ENCODE results near the gene HOPX.

HOPX gene

DNA sequence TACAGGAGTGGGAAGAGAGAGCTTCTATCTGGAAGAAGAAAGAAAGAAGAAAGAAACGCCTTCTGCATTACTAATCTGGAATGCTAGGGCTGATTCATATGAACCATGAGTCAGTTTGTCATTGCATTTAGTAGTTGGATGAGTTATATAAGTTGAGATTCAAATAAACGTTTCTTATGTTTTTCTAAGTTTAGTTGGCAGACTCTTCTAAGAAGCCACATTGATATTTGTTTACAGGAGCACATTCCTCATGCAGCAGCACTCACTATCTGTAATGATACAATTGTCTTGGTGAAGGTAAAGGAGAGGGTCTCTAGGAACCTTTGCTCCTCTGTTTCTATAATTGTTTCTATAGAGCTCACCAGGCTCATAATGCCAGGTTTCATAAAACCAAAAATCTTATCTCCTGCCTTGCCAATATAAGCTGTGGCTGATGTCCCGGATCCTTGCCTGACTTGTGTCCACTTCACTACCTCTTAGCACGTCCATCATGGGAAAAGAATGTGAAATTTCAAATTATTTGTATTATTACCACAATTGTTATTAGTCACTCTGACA is 39.5 kb downstream of the HOPX start:
- Histone ChIP-seq H3K9me2 (replicated peaks; ENCODE audit: insufficient read depth, low read length) (no peaks in the 10 kb centered on the region), H3K4me1 (ENCODE audit: low read length) (no peaks in the 10 kb centered on the region), H3K27me3 (replicated peaks; ENCODE audit: insufficient read depth, low read length) (no peaks in the 10 kb centered on the region), H3K9me3 (replicated peaks; ENCODE audit: insufficient read depth, low read length) (no peaks in the 10 kb centered on the region), H4K20me1 (ENCODE audit: insufficient read depth, low read length) (no peaks in the 10 kb centered on the region), H3K9ac (ENCODE audit: low read length) (no peak overlapping the region), H3K4me3 (ENCODE audit: low read length) (no peak overlapping the region), H3K36me3 (replicated peaks; ENCODE audit: insufficient read depth, low read length) (no peaks in the 10 kb centered on the region), H2AFZ (ENCODE audit: low read length) (no peak overlapping the region), H3K27ac (ENCODE audit: low read length) (no peak overlapping the region), H3F3A (ENCODE audit: insufficient read depth, low read length) (no peaks in the 10 kb centered on the region), H3K79me2 (ENCODE audit: low read length) (no peaks in the 10 kb centered on the region), H3K4me2 (ENCODE audit: low read depth, low read length) (no peak overlapping the region)
- DNase-seq: no peak
- TF ChIP-seq, protein P1, sequence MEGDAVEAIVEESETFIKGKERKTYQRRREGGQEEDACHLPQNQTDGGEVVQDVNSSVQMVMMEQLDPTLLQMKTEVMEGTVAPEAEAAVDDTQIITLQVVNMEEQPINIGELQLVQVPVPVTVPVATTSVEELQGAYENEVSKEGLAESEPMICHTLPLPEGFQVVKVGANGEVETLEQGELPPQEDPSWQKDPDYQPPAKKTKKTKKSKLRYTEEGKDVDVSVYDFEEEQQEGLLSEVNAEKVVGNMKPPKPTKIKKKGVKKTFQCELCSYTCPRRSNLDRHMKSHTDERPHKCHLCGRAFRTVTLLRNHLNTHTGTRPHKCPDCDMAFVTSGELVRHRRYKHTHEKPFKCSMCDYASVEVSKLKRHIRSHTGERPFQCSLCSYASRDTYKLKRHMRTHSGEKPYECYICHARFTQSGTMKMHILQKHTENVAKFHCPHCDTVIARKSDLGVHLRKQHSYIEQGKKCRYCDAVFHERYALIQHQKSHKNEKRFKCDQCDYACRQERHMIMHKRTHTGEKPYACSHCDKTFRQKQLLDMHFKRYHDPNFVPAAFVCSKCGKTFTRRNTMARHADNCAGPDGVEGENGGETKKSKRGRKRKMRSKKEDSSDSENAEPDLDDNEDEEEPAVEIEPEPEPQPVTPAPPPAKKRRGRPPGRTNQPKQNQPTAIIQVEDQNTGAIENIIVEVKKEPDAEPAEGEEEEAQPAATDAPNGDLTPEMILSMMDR (IDR thresholded peaks at IDR 0.05; ENCODE audit: low read length): no peak
- TF ChIP-seq EZH2phosphoT487 (IDR thresholded peaks at IDR 0.05; ENCODE audit: low read length) (no peak), EZH2 (optimal IDR thresholded peaks at IDR 0.05; ENCODE audit: low read depth, low read length) (no peak)

DNA sequence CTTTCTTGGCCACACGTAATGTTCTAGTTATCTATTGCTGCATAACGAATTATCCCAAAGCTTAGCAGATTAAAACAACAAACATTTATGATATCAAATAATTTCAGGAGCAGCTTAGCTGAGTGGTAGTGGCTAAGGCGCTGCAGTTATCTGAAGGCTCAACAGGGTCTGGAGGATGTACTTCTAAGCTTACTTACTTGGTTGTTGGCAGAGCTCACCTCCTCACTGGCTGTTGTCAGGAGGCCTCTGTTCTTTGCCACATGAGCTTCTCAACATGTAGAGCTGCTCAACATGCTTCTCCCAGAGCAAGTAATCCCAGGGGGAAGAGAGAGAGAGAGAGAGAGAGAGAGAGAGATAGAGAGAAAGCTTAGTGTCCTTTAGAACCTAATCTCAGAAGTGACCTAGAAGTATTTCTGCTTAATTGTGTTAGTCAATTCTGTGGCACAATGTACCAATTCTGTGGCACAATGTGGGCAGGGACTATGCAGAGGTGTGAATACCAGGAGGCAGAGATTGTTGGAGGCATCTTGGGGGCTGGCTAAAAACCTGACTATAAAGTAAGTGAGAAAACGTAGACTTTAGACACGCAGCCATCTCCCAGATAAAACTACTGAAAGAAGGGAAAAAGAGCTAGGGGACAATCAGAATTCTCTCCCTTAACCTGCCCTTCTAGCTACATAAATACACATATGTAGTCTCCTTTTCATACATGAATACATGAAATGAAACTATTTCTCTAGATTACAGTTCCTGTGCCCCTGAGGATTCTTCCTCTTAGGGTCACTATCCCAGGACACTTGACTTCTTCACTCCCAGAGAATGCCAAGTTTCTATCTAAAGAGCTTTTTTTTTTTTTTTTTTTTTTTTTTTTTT is 40.2 kb downstream of the HOPX start:
- Histone ChIP-seq H3K27ac (ENCODE audit: low read length) (no peak overlapping the region), H3K9ac (ENCODE audit: low read length) (no peak overlapping the region), H3K9me2 (replicated peaks; ENCODE audit: insufficient read depth, low read length) (no peaks in the 10 kb centered on the region), H2AFZ (ENCODE audit: low read length) (no peak overlapping the region), H3K4me2 (ENCODE audit: low read depth, low read length) (no peak overlapping the region), H4K20me1 (ENCODE audit: insufficient read depth, low read length) (no peaks in the 10 kb centered on the region), H3K4me3 (ENCODE audit: low read length) (no peak overlapping the region), H3K9me3 (replicated peaks; ENCODE audit: insufficient read depth, low read length) (no peaks in the 10 kb centered on the region), H3F3A (ENCODE audit: insufficient read depth, low read length) (no peaks in the 10 kb centered on the region), H3K27me3 (replicated peaks; ENCODE audit: insufficient read depth, low read length) (no peaks in the 10 kb centered on the region), H3K36me3 (replicated peaks; ENCODE audit: insufficient read depth, low read length) (no peaks in the 10 kb centered on the region), H3K4me1 (ENCODE audit: low read length) (no peaks in the 10 kb centered on the region), H3K79me2 (ENCODE audit: low read length) (no peaks in the 10 kb centered on the region)
- no peak for TF ChIP-seq EZH2 (optimal IDR thresholded peaks at IDR 0.05; ENCODE audit: low read depth, low read length)
- TF ChIP-seq EZH2phosphoT487 (IDR thresholded peaks at IDR 0.05; ENCODE audit: low read length): no peak
- TF ChIP-seq, protein P1 (IDR thresholded peaks at IDR 0.05; ENCODE audit: low read length): no peak
- DNase-seq: no peak

DNA sequence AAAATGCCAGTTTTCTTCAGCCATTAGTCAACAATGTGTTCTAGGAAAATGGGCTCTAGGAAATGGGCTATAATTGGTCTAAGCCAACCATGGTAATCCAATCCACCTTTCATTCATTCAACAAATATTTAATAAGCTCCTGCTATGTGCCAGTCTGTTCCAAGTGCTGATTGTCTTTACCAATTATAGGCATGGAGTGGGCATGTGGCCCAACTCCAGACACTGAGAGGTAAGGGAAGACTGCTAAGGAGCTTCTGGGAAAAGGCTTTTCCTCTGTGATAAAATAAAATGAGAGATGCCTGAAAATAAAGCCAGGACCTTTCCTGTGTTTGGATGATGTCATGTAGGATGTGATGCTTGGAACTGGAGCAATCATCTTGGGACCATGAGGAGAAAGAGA is 43.3 kb downstream of the HOPX start:
- Histone ChIP-seq H3K4me2 (ENCODE audit: low read depth, low read length) (no peak overlapping the region), H3K4me1 (ENCODE audit: low read length) (no peaks in the 10 kb centered on the region), H3K36me3 (replicated peaks; ENCODE audit: insufficient read depth, low read length) (no peaks in the 10 kb centered on the region), H3K4me3 (ENCODE audit: low read length) (no peak overlapping the region), H3K9me3 (replicated peaks; ENCODE audit: insufficient read depth, low read length) (no peaks in the 10 kb centered on the region), H4K20me1 (ENCODE audit: insufficient read depth, low read length) (no peaks in the 10 kb centered on the region), H2AFZ (ENCODE audit: low read length) (no peak overlapping the region), H3K9me2 (replicated peaks; ENCODE audit: insufficient read depth, low read length) (no peaks in the 10 kb centered on the region), H3K9ac (ENCODE audit: low read length) (no peak overlapping the region), H3K27me3 (replicated peaks; ENCODE audit: insufficient read depth, low read length) (no peaks in the 10 kb centered on the region), H3K27ac (ENCODE audit: low read length) (no peak overlapping the region), H3K79me2 (ENCODE audit: low read length) (no peaks in the 10 kb centered on the region), H3F3A (ENCODE audit: insufficient read depth, low read length) (no peaks in the 10 kb centered on the region)
- TF ChIP-seq EZH2phosphoT487 (IDR thresholded peaks at IDR 0.05; ENCODE audit: low read length): no peak
- no peak for TF ChIP-seq EZH2 (optimal IDR thresholded peaks at IDR 0.05; ENCODE audit: low read depth, low read length)
- TF ChIP-seq, protein P1 (IDR thresholded peaks at IDR 0.05; ENCODE audit: low read length): no peak
- DNase-seq: no peak
